ENCODE measurements around the gene CD27. TPM values are rescaled to one million over a fixed set of nuclear protein-coding genes. Genes with fewer than 3 reads are reported as not detected.

Gene CD27
- total RNA-seq (1 to 10 TPM in 1 of 5 donors, under 1 TPM in 1, not detected in 3; 0.92 to 8.7 TPM), polyA plus RNA-seq (1 to 10 TPM; 1.7 to 5.8 (median 3.2) TPM)
- long read RNA-seq, donor 1, result 0 reads
- long read RNA-seq, donor 2, result 0 reads
- long read RNA-seq, donor 3, result 0 reads
- long read RNA-seq, donor 4, result 0 reads
- long read RNA-seq, donor 5, result 0 reads
- long read RNA-seq, donor 6, partial matches to known transcripts, result 30 of 32 reads
- long read RNA-seq, donor 6, other reads (novel, unspliced or antisense), result 0 of 32 reads
- long read RNA-seq, donor 7, result 0 reads
- long read RNA-seq, donor 8, partial matches to known transcripts, result 0 of 5 reads
- long read RNA-seq, donor 8, other reads (novel, unspliced or antisense), result 5 of 5 reads
- long read RNA-seq, donor 9, result 0 reads
- long read RNA-seq, donor 10, result 0 reads

- intact Hi-C loops (cut with DNase I; ENCODE audit: low total_unique reads), result no loop called here
- Histone ChIP-seq H3K4me3 (peak within 1 kb of the TSS; percentile 1 to 29 (median 16)), H3K27ac (peak within 1 kb of the TSS in 3 of 5 donors; percentile 20 to 56 (median 44)), H3K36me3 (peaks cover 0 to 63% (median 40%) of the 10 kb centered on the region in 4 donors), H3K9me3 (no peaks in the 10 kb centered on the region), H3K4me1 (peaks cover under 1 to 14% (median 8%) of the 10 kb centered on the region in 4 donors), H3K27me3 (no peaks in the 10 kb centered on the region)
- DNase-seq, result peak in 1 of 2 donors; percentile 35
- TF ChIP-seq EP300 (IDR thresholded peaks at IDR 0.05) (no peak), POLR2AphosphoS5 (IDR thresholded peaks at IDR 0.05) (no peak), CTCF (IDR thresholded peaks at IDR 0.05) (no peak), POLR2A (IDR thresholded peaks at IDR 0.05) (no peak)
- 78 to 86% (median 81%) methylated on average over 16 of the region's 16 CpGs for WGBS, 5 donors
Measured at GRCh38 chr12:6444704-6445688, at the start of gene CD27. Gene CD27, plus strand, starts transcription at chr12:6444955. Its CDS starts 141 bp downstream, at chr12:6445096.

GRCh38 chr12:6396031-6396430 is 48.7 kb upstream of the CD27 start:
- TF ChIP-seq EP300 (IDR thresholded peaks at IDR 0.05) (no peak), POLR2AphosphoS5 (IDR thresholded peaks at IDR 0.05) (no peak), POLR2A (IDR thresholded peaks at IDR 0.05) (no peak), CTCF (IDR thresholded peaks at IDR 0.05) (no peak)
- no peak for DNase-seq
- Histone ChIP-seq H3K4me1 (peaks cover 12 to 23% (median 19%) of the 10 kb centered on the region in 4 donors), H3K27me3 (no peaks in the 10 kb centered on the region), H3K9me3 (no peaks in the 10 kb centered on the region), H3K4me3 (no peak overlapping the region), H3K36me3 (peaks cover 7 to 17% (median 9%) of the 10 kb centered on the region in 4 donors), H3K27ac (no peak overlapping the region)
- intact Hi-C loops (cut with DNase I; ENCODE audit: low total_unique reads), result no loop called here
- 71 to 89% (median 80%) methylated on average over 2 of the region's 2 CpGs for WGBS, 5 donors

- TF ChIP-seq EP300 (IDR thresholded peaks at IDR 0.05) (no peak), POLR2A (IDR thresholded peaks at IDR 0.05) (no peak), POLR2AphosphoS5 (IDR thresholded peaks at IDR 0.05) (no peak), CTCF (IDR thresholded peaks at IDR 0.05) (no peak)
- intact Hi-C loops (cut with DNase I; ENCODE audit: low total_unique reads), result no loop called here
- H3K27ac ChIP-seq, result no peak overlapping the region
- no peaks in the 10 kb centered on the region for H3K4me1 ChIP-seq
- H3K27me3 ChIP-seq, result no peaks in the 10 kb centered on the region
- H3K9me3 ChIP-seq, result no peaks in the 10 kb centered on the region
- H3K36me3 ChIP-seq, result peaks cover 0 to 1% (median 0%) of the 10 kb centered on the region in 4 donors
- DNase-seq, result no peak
- no peak overlapping the region for H3K4me3 ChIP-seq
- WGBS, 5 donors, result 80 to 92% (median 87%) methylated on average over 7 of the region's 7 CpGs
Measured at GRCh38 chr12:6399884-6400644, 44.7 kb upstream of the CD27 start.

Data from stomach (tissue), 19 donors.